HL-60 (cell line): ENCODE data around the gene GRHL1.

Source experiments
- DNase-seq, 2 experiments: peaks; one replicate each; pipeline ENCODE4 v3.0.0-alpha.2; 2010 to 2020; ENCODE audit warnings: low read depth in 1 of 2, low spot score in 1 of 2
- H3K27ac ChIP-seq: fragments of 250-450 bp; sonication (Bioruptor Pico); replicated peaks from 2 replicates; pipeline ENCODE4 v1.5.1; 2020; ENCODE audit warnings: mild to moderate bottlenecking, moderate library complexity
- H3K27me3 ChIP-seq: fragments of 250-450 bp; sonication (Bioruptor Pico); 2 replicates; pipeline ENCODE4 v1.5.1; 2021; ENCODE audit warnings: mild to moderate bottlenecking, moderate library complexity; ENCODE audit not compliant: insufficient read depth, poor library complexity, severe bottlenecking
- H3K4me3 ChIP-seq: replicated peaks from 2 replicates; pipeline ENCODE4 v1.5.1; 2011; ENCODE audit warnings: mild to moderate bottlenecking, control low read depth, low read length; ENCODE audit not compliant: insufficient read depth
- CTCF ChIP-seq: IDR thresholded peaks from one replicate; pipeline ENCODE4 v1.5.1; 2011; ENCODE audit warnings: low read length, control low read depth, inconsistent platforms; ENCODE audit not compliant: insufficient read depth
- GABPA ChIP-seq: IDR thresholded peaks from 2 replicates; pipeline ENCODE4 v1.6.1; 2012; ENCODE audit warnings: low read depth
- POLR2AphosphoS5 ChIP-seq: IDR thresholded peaks from 2 replicates; pipeline ENCODE4 v1.6.1; 2012; ENCODE audit warnings: low read depth
- REST ChIP-seq: IDR thresholded peaks from 2 replicates; pipeline ENCODE4 v1.6.1; 2012; ENCODE audit warnings: low read depth; ENCODE audit not compliant: insufficient replicate concordance
- SPI1 ChIP-seq: IDR thresholded peaks from 2 replicates; pipeline ENCODE4 v1.6.1; 2012; ENCODE audit warnings: low read depth, mild to moderate bottlenecking, borderline replicate concordance

GRHL1 gene

GRCh38 chr2:9912468-9912867 is 39.0 kb upstream of the GRHL1 start:
- no peaks in the 10 kb centered on the region for H3K27me3 ChIP-seq
- DNase-seq = no peak
- no peak overlapping the region for H3K4me3 ChIP-seq
- no peak overlapping the region for H3K27ac ChIP-seq
- TF ChIP-seq GABPA = no peak
- no peak for TF ChIP-seq SPI1
- no peak for TF ChIP-seq POLR2AphosphoS5
- TF ChIP-seq REST = no peak
- TF ChIP-seq CTCF = no peak

GRCh38 chr2:9914384-9915065 is 37.0 kb upstream of the GRHL1 start:
- Histone ChIP-seq H3K27me3 (no peaks in the 10 kb centered on the region), H3K4me3 (no peak overlapping the region), H3K27ac (no peak overlapping the region)
- DNase-seq = no peak
- TF ChIP-seq CTCF (no peak), GABPA (no peak), POLR2AphosphoS5 (no peak), SPI1 (no peak), REST (no peak)

DNA sequence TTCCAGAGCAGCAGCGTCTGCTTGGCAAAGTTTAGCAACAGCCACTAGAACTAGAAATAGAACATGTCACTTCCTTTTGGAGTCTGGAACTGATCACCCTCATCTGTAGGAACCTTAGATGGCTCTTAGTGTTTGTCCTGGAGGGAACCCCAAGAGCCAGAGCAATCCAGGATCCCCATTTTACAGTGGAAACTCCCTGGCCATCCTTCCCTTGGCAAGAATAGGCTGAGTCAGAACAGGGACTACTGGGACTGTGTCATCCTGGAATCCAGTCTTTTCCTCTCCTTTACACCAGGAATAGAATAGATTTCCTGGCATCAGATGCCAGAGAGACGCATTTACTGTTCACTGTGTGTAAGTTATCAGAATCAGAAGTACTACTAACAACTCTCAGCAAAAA is 33.2 kb upstream of the GRHL1 start:
- Histone ChIP-seq H3K4me3 (no peak overlapping the region), H3K27me3 (no peaks in the 10 kb centered on the region), H3K27ac (no peak overlapping the region)
- DNase-seq = no peak
- no peak for TF ChIP-seq GABPA
- TF ChIP-seq SPI1 = no peak
- TF ChIP-seq CTCF = no peak
- no peak for TF ChIP-seq POLR2AphosphoS5
- no peak for TF ChIP-seq REST
